ENCODE data around the gene ZNF367.

- TF ChIP-seq POLR2AphosphoS5 (IDR thresholded peaks at IDR 0.05), result no peak
- TF ChIP-seq CTCF (IDR thresholded peaks at IDR 0.05), result no peak
- no peak for TF ChIP-seq POLR2A (IDR thresholded peaks at IDR 0.05)
Measured at GRCh38 chr9:96381696-96382095, 36.5 kb downstream of the ZNF367 start.
